T follicular helper cell (primary cell): ENCODE results near the gene SPRR1B.
"Not testable (repeated sequence)": the region's sequence is repeated elsewhere in the genome, so short reads cannot be mapped to it uniquely, and the experiment has no call there.

Experiments used
- DNase-seq: peaks from one replicate; pipeline ENCODE4 v3.0.0-alpha.2; 2020; ENCODE audit warnings: low read depth

The SPRR1B gene

DNA sequence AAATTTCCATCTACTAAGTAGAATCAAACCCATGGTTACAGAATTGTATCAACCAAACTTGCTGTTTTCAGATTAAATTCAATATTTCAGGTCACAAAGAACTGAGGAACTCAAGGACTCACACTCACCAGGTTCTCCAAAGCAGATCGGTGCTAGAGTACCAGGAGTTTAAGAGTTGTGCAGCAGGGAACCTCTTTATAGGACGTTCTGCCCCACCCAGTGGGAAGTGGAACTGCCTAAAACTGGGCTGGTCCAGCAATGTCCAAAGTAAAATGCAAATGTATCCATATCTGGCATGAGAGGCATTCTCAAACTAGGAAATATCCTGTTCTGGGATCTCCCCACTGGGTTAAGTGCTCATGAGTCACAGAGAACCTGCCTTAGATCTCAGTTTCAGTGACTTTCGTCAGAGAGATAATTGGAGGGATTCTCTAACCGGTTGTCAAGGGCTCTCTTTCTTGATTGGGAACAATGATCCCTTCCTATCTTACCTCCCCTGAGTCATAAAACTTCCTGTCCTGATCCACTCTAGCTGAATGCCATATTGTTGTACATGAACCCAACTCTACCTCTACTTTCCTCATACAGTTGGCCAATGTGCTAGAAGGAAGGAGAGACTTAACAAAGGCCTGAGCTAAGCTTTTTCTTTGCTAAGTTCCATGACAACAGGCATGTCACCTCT lies 10.1 kb downstream of the SPRR1B start, which contains the start of gene SPRR2D:
TSS of gene SPRR2D (minus strand) at position 171 of the 682 bp plus-strand sequence. CDS start 774 bp downstream, outside the sequence.
- no peak for DNase-seq

DNA sequence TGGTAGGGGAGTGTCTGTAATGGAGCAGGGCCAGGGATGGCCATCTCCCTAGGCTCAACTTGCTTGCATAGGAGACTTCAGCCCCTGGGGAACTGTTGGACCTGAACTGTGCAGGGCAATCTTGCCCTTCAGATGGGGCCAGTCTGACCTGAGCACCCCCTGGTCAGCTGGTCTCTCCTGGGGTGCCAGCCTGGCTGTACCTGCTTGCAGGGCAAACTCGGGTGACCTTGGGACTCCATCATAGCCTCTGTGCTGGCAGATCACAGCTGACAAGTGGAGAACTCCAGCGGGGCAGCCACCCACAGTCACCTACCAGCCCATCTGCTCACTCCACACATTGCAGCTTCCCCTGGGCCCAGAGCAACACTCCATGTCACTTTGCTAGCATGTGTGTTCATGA lies 18.2 kb downstream of the SPRR1B start:
- DNase-seq: no peak

DNA sequence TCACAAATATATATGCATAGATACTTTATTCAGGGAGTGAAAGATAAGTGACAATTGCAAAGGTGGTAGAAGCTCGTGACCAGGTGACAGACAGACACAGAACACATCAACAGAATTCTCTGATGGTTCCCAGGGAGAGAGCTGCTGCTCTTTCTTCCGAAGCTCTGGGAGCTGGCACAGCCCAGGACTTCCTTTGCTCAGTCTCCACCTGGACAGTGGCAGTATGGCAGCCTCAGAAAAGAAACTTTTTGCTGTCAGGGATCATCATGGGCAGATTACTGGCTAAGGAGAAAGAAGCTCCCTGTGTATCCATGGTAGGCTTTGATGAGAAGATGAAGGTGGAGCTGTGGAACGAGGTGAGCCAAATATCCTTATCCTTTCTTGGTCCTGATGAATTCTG lies 25.1 kb downstream of the SPRR1B start:
- DNase-seq: not testable (repeated sequence)

DNA sequence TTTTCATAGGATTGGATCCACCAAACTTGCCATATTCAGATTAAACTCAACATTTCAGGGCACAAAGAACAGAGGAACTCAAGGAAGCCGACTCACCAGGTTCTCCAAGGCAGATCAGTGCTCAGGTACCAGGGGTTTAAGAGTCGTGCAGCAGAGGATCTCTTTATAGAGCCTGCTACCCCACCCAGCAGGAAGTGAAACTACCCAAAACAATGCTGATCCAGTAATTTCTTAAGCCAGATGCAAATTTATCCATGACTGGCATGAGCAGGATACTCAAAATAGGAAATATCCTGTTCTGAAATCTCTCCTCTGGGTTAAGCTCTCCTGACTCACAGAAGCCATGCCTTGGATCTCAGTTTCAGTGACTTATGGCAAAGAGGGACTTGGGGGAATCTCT lies 26.4 kb downstream of the SPRR1B start, which contains the start of gene SPRR2A:
TSS of gene SPRR2A (minus strand) at position 138 of the 400 bp plus-strand sequence. CDS start 777 bp downstream, outside the sequence.
- no peak for DNase-seq

DNA sequence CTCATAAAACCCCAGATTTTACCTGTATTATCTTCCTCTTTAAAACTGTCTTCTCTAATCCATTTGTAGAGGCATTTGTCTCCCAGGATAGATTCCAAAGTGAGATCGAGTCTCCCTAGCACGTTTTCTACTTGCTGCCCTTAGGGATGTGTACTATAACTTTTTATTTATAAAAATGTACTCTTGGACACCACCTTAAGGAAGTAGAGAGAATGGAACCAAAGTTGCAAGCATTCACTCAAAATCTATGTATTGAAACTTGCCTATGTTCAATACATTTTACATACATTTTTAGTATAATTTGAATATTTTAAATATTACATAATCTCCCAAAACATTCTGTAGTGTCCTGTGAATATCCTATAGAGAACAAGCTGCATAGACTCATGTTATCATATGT lies 27.2 kb downstream of the SPRR1B start:
- no peak for DNase-seq

DNA sequence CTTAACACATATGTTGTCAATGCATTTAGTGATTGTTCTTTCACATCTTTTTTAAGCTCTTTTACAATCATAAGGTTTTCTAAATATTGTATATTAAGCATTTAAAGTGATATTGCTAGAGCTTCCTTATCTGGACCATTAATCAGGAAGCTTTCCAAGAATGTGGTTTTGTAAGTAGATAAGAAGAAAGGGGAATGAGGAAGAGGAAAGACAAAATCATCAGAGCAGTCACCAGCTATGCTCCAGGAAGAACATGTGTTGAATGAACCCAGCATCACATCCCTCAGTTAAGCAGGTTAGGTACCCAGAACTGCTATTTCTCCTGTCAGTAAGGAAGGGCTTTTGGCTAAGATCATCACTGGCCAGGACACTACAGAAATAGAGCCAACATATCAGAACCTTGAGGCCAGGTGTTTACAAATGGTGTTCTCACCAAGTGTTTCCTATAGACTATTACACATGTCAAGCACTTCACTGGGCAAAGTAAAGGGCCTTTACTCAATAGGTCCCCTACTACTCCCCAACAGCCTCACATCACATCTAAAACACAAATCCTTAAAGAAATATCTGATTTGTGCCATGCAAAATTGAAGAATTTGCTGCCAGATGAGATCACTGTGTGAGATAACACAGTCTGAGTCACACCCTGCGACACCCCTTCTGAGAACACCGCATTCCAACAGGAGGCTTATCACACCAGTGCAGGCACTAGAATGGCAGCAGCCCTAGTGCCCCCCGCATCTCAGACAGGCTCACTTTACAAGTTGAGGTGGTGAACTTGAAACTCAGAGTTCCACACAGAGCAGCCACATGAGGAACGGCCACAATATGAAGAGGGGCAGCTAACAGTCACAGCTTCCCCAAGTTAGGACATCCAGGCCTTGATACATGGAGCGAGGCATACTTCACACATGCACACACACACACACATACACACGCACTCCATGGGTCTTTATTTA lies 28.1 kb downstream of the SPRR1B start:
- no peak for DNase-seq

DNA sequence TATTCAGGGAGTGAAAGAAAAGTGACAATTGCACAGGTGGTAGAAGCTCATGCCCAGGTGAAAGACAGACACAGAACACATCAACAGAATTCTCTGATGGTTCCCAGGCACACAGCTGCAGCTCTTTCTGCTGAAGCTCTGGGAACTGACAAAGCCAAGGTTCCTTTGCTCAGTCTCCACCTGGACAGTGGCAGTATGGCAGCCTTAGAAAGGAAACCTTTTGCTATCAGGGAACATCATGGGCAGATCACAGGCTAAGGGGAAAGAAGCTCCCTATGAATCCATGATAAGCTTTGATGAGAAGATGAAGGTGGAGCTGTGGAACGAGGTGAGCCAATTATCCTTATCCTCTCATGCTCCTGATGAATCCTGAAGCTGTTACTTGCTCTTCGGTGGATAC lies 39.2 kb downstream of the SPRR1B start:
- no peak for DNase-seq

DNA sequence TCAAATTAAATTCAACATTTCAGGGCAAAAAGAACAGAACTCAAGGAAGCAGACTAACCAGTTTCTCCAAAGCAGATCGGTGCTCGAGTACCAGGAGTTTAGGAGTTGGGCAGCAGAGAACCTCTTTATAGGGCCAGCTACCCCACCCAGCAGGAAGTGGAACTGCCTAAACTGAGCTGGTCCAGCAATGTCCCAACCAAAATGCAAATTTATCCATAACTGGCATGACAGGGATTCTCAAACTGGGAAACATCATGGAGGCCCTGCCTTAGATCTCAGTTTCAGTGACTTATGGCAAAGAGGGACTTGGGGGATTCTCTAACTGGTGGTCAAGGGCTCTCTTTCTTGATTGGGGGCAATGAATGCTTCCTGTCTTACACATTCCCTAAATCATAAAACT lies 40.5 kb downstream of the SPRR1B start, which contains the start of gene SPRR2B:
TSS of gene SPRR2B (minus strand) at position 101 of the 400 bp plus-strand sequence. CDS start 772 bp downstream, outside the sequence.
- DNase-seq: no peak

DNA sequence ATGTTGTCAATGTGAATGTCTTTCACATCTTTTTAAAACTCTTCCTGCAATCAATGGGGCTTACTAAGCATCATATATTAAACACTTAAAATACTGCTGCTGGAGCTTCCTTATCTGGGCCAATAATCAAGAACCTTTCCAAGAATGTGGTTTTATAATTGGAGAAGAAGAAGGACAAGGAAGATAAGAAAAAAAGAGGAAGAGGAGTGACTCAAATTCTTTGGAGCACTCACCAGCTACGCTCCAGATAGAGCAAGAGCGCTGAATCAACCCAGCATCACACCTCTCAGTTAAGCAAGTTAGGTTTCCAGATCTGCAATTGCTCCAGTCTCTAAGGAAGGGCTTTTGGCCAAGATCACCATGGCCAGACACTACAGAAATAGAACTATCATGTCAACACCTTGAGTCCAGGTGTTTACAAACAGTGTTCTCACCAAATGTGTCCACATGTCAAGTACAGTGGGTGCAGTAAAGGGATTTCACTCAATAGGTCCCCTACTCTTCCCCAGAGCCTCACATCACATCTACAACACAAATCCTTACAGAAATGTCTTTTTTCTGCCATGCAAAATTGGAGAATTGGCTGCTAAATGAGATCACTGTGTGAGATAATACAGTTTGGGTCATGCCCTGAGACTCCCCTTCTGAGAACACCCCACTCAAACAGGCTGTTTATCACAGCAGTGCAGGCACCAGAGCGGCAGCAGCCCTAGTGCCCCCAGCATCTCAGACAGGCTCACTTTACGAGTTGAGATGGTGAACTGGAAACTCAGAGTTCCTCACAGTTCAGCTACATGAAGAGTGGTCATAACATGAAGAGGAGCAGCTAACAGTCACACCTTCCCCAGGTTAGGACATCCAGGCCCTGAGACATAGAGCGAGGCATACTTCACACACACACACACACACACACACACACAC lies 42.1 kb downstream of the SPRR1B start:
- no peak for DNase-seq

DNA sequence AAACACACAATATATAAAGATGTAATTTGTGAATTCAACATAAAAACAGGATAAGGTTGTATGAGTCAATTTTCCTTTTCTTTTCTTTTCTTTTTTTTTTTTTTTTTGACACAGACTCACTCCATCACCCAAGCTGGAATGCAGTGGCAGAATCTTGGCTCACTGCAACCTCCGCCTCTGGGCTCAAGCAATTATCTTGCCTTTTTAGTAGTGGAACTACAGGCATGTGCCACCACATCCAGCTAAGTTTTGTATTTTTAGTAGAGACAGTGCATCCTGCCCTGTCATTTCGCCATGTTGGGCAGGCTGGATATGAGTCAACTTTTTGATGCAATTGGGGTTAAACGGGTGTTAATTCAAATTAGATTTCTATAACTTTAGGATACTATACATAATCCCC lies 50.7 kb downstream of the SPRR1B start:
- no peak for DNase-seq
